ENCODE measurements around the gene NUP153.
"Not testable (repeated sequence)": the region's sequence is repeated elsewhere in the genome, so short reads cannot be mapped to it uniquely, and the experiment has no call there.

The NUP153 gene

DNA sequence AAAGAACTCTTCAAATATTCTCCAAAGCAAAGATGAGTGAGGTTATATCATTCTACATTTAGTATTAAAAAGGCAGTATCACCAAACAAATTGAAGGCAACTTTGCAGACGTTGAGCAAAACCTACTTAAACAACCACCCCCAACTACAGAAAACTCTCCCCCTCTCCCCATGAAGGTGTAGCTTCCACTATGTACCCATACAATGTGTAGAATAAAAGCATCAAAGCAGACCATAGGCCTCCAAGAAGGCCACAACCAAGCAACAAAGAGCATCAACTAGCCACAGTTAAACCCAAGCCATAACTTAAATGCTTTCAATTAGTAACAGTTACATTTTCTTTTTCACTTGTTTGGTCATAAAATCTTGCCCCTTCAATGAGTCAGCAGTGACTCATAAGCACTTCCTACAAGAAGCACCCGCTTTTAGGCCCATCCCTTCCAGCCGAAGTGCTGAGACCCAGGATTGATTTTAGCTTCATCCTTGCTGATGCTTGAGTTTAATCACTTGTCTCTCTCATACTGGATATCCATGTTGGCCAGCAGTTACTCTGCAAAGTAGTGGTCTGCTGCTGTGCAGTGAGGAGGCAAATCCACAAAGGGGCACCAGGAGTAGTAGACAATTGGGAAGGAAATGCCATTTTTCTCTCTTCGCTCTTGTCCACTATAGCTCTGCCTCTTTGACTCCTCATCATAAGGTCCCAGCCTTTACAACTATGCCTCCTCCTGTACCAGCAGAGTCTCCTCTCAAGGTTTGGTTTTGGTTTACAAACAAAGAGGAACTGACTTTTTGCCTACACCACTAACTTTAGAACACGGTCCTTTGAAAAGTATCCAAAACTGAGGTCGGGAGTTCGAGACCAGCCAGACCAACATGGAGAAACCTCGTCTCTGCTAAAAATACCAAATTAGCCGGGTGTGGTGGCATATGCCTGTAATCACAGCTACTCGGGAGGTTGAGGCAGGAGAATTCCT is 8.4 kb upstream of the NUP153 start:
- H3K4me3 ChIP-seq = no peak overlapping the region
- peak overlapping the region in 8 of 21 experiments; percentile 11 to 69 (median 23) for H3K27ac ChIP-seq

DNA sequence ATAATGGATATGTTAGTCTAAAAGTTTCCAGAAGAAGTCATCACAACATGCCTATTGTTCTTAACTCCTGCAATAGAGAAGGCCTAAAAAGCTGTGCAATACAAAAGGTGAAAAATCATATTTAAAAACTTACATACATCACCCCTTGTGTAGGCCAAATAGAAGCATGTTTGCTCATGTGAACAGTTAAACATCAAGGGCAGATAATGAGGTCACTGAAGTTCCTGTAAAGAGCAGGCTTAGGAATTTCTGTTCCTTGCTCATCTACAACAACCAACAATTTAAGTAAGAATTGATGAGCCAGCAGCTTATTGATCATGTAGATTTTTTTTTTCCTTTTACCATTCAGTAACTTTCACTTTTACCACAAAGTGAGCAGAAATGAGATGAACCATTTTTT is 7.5 kb upstream of the NUP153 start:
- Histone ChIP-seq H3K27ac (no peak overlapping the region), H3K4me3 (no peak overlapping the region)

DNA sequence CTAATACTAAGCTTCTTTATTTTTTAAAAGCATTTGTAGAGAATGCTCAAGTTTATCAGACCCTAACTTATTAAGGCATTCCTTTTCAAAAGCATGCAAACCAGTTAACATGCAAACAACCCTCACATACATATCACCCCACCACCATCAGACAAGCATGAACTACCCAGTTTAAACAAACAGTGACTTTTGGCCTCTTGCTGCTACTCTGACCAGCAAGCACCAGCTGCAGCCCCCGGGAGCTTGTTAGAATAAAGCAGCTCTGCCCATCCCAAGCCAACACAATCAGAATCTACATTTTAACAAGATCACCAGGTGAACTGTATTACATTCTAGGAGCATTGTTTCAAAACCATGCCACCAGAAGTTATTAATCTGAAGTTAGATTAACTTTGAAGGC is 5.9 kb upstream of the NUP153 start:
- Histone ChIP-seq H3K4me3 (no peak overlapping the region), H3K27ac (no peak overlapping the region)

DNA sequence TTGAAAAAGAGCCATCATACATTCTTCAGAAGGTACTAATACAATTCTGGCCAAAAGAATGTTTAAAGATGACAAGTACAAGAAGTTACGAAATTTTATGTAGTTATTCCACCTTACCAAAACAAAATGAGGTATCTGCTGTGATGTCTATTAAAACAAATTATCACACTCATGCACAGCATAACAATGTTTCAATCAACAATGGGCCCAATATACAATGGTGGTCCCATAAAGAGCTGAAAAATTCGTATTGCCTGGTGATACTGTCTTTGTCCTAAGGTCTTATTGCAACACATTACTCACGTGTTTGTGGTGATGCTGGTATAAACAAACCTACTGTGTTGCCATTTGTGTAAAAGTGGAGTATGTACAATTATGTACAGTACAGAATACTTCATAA is 3.6 kb upstream of the NUP153 start:
- Histone ChIP-seq H3K27ac (no peak overlapping the region), H3K4me3 (no peak overlapping the region)

DNA sequence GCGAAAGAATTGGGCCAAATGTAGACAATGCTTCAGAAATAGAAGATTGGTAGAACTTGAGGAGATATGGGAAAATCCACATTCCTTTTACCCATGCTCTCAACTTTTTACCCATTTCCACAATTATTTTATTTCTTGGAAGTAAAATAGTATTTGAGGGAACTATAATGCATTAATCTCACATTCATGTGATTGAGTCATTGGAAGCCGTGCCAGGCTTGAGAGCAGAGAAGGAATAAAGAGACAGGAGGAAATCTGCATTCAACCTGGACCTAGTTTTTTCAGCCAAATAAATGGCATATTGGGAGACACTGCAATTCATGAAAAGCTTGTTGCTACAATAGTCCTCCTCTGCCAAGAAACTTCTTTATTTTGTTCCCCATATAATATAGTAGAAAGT is 2.8 kb upstream of the NUP153 start:
- H3K4me3 ChIP-seq = no peak overlapping the region
- H3K27ac ChIP-seq = no peak overlapping the region

DNA sequence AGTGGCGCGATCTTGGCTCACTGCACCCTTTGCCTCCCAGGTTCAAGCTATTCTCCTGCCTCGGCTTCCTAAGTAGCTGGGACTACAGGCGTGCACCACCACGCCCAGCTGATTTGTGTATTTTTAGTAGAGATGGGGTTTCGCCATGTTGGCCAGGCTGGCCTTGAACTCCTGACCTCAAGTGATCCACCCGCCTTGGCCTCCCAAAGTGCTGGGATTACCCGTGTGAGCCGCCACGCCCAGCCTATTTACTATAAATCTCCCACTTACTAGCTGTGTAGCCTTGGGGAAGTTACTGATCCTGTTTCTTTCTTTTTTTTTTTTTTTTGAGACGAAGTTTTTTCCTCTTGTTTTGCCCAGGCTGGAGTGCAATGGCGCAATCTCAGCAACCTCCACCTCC is 1.3 kb upstream of the NUP153 start:
- H3K27ac ChIP-seq, H3K4me3 ChIP-seq: not testable (repeated sequence)

DNA sequence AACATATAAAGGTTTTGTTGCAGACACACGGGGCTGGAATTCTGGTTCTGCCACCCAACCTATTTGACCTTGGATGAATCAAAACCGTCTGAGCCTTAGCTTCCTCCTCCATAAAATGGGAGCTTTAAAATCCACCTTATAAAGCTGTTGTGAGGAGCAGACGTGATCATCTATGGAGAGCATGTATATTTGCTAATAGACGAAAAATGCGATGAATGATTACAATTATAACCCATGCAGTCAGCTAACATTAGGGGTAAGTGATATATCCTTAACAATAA is 586 bp upstream of the NUP153 start:
- Histone ChIP-seq H3K4me3 (peak overlapping the region; percentile 85 to 94 (median 89)), H3K27ac (peak overlapping the region in 20 of 21 experiments; percentile 55 to 100 (median 97))

DNA sequence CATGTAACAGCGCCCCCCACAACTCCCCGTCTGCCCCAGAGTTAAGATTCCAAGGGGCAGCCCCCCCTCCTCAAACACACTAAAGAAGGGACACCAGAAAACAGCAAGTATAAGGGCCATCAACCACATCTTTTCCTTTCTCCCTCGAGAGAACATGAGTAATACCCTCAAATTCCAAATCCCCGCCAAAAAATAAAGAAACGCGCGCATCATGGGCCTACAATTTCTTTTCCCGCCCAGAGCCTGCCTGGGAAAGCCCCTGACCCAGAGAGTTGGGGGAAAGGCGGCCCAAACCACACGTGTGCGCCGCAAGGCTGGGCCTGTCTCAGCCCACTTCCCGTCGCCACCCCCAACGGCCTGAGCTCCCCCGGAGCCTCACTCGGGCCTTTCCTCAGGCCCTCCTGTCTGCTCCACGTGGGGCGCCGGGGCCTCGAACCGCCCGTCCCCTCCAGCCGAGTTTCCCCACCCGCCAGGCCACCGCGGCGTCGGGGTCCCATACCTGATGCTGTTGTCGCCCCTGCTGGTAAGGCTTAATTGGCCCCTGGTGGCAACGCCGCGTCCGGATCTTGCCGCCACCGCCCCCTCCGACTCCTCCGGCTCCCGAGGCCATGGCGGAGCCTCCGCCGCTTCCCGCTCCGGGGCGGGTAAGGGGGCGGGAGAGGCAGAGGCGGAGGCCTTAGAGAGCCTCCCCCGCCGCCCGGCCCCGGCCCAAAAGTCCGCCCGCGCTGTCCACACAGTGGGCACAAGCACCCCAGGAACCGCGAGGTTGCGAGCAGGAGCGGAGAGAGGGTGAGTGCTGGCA is 746 bp downstream of the NUP153 start:
- peak overlapping the region; percentile 85 to 94 (median 89) for H3K4me3 ChIP-seq
- peak overlapping the region; percentile 86 to 100 (median 97) for H3K27ac ChIP-seq

DNA sequence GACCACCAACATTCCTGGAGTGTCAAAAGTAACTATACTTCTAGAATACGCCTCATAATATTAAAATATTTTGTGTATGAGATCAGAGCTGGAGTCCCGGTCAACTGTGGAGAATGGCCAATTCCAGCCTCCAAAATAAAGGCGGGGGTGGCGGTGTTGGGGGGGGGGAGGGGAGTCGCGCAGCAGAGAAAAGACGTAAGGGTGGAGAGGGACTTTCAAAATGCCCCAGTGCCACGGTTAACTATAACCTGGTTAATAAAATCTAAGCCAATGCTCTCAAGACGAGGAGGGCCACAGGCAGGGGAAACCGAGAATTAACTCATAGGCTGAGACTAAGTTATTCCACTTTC is 1.3 kb downstream of the NUP153 start:
- Histone ChIP-seq H3K27ac (peak overlapping the region in 20 of 21 experiments; percentile 91 to 100 (median 98)), H3K4me3 (peak overlapping the region; percentile 85 to 94 (median 89))

DNA sequence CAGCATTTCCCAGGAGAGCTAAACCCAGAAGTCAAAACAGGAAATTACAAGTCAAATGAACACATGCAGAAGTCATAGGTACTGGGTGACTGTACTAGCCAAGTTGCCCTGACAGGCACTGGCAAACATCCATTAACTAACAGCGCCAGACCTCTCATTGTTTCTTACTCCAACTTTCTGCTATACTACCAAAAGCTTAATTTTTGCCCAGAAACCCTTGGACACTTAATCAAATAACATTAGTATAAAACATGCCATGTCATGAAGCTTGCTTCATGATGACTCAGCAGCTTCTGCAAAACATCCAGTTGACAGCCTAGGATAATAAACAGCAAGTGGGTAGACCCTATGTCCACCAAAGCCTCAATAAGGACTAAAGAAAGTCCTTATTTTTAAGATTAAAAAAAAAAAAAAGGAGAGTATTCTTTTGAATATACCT is 3.5 kb downstream of the NUP153 start:
- Histone ChIP-seq H3K27ac (peak overlapping the region in 10 of 21 experiments; percentile 0 to 69 (median 46)), H3K4me3 (no peak overlapping the region)

DNA sequence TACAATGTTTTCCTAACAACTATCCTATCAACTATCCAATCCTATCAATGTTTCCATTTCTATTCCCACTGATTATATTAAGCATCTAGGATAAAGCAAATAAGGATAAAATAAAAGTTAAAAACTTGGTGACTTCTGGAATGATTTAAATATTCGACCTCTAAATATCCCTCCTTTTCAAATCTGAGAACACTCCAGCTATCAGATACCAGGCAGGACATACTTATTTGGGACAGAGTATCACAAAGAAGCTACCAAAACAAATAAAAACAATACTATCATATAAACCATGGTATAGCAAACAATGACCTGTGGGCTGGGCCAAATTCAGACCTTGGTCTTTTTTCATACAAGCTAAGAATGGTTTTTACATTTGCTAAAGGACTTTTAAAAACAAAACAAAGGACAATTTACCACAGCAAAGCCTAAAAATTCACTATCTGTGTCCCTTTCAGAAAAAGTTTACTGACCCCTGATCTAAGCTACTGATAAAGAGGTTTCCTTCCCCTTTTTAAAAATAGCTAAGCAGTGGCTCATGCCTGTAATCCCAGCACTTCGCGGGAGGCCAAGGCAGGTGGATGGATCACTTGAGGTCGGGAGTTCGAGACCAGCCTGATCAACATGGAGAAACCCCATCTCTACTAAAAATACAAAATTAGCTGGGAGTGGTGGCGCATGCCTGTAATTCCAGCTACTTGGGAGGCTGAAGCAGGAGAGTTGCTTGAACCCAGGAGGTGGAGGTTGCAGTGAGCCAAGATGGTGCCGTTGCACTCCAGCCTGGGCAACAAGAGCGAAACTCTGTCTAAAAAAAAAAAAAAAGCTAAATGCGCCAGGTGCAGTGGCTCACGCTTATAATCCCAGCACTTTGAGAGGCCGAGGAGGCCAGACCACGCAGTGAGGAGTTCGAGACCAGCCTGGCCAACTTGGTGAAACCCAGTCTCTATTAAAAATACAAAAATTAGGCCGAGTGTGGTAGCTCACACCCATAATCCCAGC is 6.0 kb downstream of the NUP153 start:
- Histone ChIP-seq H3K27ac (peak overlapping the region in 2 of 21 experiments; percentile 12 to 19), H3K4me3 (no peak overlapping the region)

DNA sequence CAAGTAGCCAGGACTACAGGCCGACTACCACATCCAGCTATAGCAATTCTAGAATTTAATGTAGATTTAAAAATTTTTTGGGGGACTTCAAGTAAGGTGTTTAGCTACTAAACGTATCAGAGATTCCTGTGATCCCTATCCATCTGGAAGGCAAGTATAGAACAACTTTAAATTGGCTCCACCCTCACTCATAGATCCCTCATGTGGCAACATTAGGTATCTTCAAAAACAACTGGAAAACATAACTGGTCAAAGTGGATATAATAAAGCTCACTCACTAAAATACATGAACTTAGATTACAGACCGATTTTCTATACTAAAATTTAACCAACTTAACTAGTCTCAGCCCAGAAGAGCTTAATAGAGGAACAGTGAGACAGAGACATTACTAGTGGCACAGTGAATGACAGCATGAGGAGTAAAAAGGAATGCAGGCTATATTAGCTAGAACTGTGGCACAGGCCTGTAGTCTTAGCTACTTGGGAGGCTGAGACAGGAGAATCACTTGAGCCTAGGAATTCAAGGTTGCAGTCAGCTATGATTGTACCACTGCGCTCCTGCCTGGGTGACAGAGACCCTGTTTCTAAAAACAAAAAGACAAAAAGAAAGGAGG is 14.7 kb downstream of the NUP153 start:
- Histone ChIP-seq H3K27ac (no peak overlapping the region), H3K4me3 (no peak overlapping the region)

DNA sequence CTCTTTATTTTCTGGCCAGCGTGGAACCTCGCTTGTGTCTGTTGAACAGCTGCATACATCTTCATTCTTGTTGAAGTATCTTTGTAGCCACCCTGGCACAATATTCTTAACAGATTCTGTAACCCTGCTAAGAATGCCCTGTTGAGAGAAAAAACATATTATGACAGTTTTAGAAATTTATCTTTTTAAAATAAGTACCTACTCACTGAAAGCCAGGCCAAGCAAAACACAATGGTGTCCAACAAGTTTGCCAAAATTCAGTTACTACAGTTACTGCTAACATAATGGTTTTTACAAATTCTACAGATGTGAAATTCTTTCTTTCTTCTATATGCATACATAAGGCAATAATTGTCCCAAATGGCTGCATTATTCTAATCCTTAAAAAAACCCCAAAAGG is 18.2 kb downstream of the NUP153 start:
- no peak overlapping the region for H3K27ac ChIP-seq
- H3K4me3 ChIP-seq = no peak overlapping the region

DNA sequence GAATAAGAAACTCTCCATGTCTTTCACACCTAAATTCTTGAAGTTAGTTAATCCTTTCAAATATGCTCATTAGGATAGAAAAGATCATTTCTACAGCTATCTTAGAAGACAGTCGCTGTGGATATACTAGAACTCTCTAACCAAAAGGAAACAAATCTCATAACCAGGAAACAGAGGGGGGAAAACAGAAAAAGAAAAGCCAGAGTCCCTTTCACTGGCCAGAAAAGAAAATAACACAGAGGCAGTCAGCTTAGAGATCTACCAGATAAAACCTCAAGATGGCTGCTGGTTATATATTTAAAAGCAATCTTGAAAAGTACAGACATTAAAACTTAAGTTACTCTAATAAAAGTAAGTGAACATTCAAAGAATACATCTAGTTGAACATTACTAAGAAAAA is 19.6 kb downstream of the NUP153 start:
- Histone ChIP-seq H3K27ac (no peak overlapping the region), H3K4me3 (no peak overlapping the region)

DNA sequence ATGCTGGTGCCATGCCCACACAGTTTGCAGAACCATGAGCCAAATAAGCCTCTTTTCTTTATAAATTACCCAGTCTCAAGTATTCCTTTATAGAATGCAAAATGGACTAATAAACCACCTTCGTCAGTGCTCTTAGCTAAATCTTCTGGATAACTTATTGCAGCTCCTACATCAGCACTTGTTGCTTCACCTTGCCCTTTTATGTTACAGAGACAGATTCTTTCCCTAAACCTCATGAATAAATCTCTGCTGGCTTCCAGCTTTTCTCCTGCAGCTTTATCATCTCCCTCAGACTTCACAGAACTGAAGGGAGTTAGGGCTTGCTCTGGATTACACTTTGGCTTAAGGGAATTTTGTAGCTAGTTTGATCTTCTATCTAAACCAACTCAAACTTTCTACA is 22.6 kb downstream of the NUP153 start:
- Histone ChIP-seq H3K27ac (no peak overlapping the region), H3K4me3 (no peak overlapping the region)

DNA sequence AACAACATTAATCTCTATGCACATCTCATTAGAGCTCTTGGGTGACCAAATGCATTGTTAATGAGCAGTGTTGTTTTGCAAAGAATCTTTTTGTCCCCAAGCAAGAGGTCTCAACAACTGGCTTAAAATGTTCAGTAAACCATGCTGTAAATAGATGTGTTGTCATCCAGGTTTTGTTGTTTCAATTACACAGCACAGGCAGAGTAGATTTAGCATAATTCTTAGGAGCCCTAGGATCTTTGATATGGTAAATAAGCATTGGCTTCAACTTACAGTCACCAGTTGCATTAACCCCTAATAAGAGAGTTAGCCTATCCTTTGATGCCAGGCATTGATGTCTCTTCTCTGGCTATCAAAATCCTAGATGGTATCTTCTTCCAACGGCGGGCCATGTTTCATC is 23.3 kb downstream of the NUP153 start:
- no peak overlapping the region for H3K27ac ChIP-seq
- no peak overlapping the region for H3K4me3 ChIP-seq

DNA sequence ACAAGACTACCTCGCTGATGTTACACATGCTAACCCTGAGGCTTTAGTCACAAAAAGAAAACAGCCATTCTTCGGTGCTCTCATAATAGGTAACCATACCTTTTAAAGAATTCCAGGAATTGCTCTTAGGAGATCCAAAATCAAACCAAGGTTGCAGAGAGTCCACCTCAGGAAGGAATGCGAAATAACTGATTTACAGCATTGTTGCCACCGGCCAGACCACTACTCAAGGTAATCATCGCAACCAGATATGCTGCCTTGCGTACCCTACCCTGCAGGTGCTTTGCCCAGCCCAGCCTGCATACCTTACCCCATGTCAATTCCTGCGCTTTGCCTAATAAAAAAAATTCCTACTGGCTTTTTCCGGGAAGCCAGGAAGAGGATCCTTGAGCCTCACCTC is 27.0 kb downstream of the NUP153 start:
- no peak overlapping the region for H3K27ac ChIP-seq

DNA sequence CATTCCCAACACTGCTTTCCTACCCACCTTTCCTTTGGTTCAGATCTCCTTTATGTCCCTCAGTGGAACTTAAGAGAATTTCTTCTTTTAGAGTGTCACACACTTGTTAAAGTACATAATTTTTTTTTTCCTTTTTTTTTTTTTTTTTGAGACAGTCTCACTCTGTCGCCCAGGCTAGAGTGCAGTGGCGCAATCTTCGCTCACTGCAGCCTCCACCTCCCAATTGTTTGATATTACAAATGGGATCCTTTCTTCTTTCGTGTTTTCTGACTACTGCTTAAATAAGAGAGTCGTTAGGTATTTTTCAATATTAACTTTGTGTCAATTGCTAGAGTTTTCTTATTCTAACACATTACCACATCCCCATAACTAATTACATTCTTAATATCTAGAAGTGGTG is 29.1 kb downstream of the NUP153 start:
- no peak overlapping the region for H3K27ac ChIP-seq
- no peak overlapping the region for H3K4me3 ChIP-seq

More for the DNA sequence above, 27.0 kb downstream of the NUP153 start:
- H3K4me3 ChIP-seq = no peak overlapping the region

DNA sequence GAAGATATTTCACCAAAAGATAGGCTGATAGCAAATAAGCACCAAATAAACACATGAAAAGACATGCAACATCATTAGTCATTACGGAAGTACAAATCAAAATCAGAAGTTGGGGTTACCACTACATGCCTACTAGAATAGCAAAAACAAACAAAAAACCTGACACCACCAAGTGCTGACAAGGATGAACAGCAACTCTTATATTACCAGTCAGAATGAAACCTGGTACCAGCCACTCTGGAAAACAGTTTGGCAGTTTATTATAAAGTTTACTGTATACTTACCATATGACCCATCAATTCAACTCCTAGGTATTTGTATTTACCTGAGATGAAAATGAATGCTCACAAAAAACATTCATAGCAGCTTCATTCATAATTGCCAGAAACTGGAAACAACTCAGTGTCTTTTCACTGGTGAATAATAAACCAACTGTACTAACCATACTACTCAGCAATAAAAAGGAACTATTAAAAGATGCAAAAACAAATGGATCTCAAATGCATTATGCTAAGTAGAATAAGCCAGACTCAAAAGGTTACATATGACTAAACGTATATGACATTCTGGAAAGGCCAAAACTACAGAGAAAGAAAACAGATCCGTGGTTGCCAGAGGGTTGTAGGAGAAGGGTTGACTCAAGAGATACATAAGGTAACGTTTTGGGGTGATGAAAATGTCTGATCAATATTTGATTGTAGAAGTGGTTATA is 33.0 kb downstream of the NUP153 start:
- no peak overlapping the region for H3K27ac ChIP-seq
- H3K4me3 ChIP-seq = no peak overlapping the region

All from skin epidermis (tissue), 12 donors.